GM20000 (cell line): Measurements from ENCODE around the gene SUMO3.

Experiments
- DNase-seq: peaks from one replicate; pipeline ENCODE4 v3.0.0; 2012; ENCODE audit warnings: low spot score
- TF ChIP-seq, protein P1 (sequence below): IDR thresholded peaks from 2 replicates; pipeline ENCODE4 v1.5.1; 2012; ENCODE audit warnings: mild to moderate bottlenecking, control low read depth; ENCODE audit errors: extremely low read depth, missing control alignments

Gene SUMO3

DNA sequence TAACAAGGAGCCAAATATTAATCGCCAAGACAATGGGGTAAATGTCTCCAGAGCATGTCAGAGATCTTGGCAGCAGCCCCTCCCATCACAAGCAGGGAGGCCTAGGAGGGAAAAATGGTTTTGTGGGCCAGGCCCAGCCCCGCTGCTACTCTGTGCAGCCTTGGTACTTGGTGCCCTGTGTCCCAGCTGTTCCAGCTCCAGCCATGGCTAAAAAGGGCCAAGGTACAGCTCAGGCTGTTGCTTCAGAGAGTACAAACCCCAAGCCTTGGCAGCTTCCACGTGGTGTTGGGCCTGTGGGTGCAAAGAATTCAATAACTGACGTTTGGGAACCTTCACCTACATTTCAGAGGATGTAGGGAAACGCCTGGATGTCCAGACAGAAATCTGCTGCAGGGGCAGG lies 26.6 kb downstream of the SUMO3 start:
- DNase-seq: no peak
- TF ChIP-seq, protein P1, sequence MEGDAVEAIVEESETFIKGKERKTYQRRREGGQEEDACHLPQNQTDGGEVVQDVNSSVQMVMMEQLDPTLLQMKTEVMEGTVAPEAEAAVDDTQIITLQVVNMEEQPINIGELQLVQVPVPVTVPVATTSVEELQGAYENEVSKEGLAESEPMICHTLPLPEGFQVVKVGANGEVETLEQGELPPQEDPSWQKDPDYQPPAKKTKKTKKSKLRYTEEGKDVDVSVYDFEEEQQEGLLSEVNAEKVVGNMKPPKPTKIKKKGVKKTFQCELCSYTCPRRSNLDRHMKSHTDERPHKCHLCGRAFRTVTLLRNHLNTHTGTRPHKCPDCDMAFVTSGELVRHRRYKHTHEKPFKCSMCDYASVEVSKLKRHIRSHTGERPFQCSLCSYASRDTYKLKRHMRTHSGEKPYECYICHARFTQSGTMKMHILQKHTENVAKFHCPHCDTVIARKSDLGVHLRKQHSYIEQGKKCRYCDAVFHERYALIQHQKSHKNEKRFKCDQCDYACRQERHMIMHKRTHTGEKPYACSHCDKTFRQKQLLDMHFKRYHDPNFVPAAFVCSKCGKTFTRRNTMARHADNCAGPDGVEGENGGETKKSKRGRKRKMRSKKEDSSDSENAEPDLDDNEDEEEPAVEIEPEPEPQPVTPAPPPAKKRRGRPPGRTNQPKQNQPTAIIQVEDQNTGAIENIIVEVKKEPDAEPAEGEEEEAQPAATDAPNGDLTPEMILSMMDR: no peak

DNA sequence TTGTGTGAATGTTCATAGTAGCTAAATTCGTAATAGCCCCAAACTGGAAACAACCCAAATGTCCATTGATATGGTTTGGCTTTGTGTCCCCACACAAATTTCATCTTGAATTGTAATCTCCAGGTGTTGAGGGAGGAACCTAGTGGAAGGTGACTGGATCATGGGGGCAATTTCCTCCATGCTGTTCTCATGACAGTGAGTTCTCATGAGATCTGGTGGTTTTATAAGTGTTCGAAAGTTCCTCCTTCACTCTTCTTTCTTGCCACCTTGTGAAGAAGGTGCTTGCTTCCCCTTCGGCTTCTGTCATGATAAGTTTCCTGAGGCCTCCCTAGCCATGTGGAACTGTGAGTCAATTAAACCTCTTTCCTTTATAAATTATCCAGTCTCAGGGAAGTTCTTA lies 27.5 kb downstream of the SUMO3 start:
- TF ChIP-seq, protein P1: no peak
- DNase-seq: no peak

DNA sequence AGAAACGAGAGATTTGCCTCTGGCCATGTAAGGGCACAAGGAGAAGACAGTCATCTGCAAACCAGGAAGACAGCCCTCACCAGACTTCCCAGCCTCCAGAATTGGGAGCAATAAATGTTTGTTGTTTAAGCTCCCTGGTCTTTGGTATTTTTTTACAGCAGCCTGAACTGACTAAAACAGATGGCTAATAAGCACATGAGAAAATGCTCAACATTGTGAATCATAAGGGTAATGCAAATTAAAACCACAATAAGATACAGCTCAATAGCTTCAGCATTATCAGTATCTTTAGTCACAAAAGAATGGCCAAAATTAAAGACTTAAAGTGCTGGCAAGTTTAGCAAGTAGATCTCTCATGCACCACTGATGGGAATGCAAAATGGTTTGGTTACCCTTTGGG lies 28.0 kb downstream of the SUMO3 start:
- TF ChIP-seq, protein P1: no peak
- no peak for DNase-seq

DNA sequence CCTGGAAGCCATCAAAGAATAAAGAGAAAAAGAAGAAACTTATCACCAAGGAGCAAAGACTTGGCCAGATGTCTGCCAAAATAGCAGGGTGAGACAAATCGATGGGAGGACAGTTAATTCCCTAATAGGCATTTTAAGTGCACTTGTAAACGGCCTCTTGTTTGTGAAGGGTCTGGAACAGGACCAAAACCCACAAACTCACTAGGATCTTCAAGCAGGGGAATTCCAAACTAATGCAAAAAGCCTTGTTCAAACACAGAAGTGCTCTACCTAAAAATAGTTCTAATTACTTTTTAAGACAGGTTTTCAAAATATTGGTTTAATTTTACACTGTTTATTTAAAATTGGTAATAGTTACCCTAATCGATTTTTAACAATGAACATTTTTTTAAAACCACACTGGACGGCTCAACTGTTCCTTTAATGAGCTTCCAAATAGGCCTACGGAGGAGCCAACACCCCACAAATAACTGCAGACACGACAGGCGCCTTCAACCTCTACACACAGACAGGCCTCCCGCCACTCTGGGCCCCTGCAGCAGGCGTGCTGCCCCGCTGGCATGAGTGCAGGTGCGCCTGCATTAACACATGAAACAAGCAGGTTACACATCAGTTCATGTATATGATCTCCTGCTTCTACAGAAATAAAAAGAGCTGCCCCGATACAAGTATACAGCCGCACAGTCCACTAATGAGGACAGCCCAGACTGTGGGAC lies 32.1 kb downstream of the SUMO3 start:
- TF ChIP-seq, protein P1: no peak
- DNase-seq: no peak

DNA sequence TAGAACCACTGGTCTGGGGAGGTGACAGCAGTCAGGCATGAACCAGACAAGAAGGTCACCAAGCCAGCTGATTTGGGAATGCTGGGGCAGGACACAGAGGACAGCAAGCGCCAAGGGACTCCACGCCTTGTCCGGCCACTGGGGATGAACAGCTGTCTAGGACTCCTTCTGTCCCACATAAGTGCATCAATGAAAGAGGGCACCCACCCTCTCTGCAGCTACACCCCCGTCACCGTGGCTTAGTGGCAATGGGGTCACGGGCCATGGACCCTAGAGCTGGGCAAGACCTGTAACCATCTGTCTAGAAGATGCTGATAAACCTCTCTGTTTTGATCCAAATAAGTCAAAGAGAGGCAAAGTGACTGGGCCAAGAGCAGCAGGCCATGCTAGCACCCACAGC lies 33.1 kb downstream of the SUMO3 start:
- TF ChIP-seq, protein P1: no peak

DNA sequence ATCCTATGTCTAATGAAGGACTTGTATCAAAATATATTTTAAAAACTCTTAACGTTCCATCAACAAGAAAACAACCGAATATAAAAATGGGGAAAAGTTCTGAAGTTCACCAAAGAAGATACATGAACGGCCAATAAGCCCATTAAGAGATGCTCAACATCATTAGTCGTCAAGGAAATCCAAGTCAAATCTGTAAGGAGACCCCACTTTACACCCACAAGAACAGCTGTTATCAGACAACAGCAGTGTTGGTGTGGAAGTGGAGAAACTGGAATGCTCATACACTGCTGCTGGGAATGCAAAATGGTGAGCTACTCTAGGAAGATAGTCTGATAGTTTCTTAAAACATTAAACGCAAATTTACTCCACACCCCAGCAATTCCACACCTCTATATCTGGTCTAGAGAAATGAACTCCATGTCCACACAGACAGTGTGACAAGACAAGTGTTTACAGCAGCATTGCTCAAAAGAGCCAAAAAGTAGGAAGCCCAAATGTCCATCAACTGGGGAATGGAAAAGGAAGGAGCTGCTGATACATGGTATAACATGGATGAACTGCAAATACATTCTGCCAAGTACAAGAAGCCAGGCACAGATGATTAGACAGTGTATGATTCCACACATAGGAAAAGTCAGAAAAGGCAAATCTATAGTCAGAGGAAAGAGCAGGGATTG lies 34.7 kb downstream of the SUMO3 start:
- TF ChIP-seq, protein P1: no peak
- DNase-seq: no peak

More for the DNA sequence above, 33.1 kb downstream of the SUMO3 start:
- DNase-seq: no peak

DNA sequence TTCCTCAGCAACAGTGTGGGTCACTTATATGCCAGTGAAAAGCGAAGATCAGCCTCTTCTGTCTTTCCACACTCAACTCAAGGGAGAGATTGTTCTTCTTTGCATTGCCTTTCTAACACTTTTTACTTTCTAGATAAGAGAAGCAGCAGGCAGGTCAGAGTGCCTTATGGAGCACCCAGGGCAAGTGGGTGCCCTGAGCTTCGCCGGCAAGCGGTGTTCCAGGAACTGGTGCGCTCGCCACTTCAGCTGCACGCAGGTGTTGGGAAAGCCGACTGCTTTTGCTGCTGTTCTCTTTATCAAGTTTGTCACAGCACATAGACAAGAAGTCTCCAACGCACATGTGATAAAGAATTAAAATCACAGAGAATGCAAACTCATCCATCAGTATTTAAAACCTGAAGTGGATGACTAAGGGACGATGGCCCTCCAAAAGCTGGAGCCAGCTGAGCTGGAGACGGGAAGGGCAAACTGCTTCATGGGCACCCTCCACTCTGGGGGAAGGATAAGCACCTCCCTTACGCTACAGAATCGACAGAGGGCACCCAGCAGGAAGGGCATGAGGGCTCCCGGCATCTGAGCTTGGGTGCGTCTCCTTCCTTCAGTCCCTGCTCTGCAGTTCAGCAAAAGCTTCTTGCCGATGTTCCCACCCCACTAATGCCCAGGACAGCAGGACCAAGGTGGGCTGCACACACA lies 36.9 kb downstream of the SUMO3 start:
- TF ChIP-seq, protein P1: no peak
- DNase-seq: no peak
